GM23248 (cell line): Measurements from ENCODE around the gene CXADR. TPM values are rescaled to one million over a fixed set of nuclear protein-coding genes. Genes with fewer than 3 reads are reported as not detected.

Source experiments
- DNase-seq: peaks from one replicate; pipeline ENCODE4 v3.0.0-alpha.2; 2015
- H2AFZ ChIP-seq: fragments of 200-600 bp; sonication (generic); 2 replicates; pipeline ENCODE4 v1.6.1; 2016; ENCODE audit warnings: antibody characterized with exemption
- H3F3A ChIP-seq: fragments of 200-600 bp; sonication (generic); 2 replicates; pipeline ENCODE4 v1.6.1; 2016; ENCODE audit warnings: mild to moderate bottlenecking, antibody characterized with exemption, mixed run types; ENCODE audit not compliant: insufficient read depth
- H3K27ac ChIP-seq: fragments of 200-600 bp; sonication (generic); 2 replicates; pipeline ENCODE4 v1.5.1; 2016; ENCODE audit warnings: mild to moderate bottlenecking
- H3K27me3 ChIP-seq: fragments of 200-600 bp; sonication (generic); replicated peaks from 2 replicates; pipeline ENCODE4 v1.6.1; 2016; ENCODE audit warnings: mild to moderate bottlenecking; ENCODE audit not compliant: insufficient read depth
- H3K36me3 ChIP-seq: fragments of 200-600 bp; sonication (generic); 2 replicates; pipeline ENCODE4 v1.6.1; 2016; ENCODE audit warnings: low read depth, mild to moderate bottlenecking
- H3K4me1 ChIP-seq: fragments of 200-600 bp; sonication (generic); 2 replicates; pipeline ENCODE4 v1.6.1; 2016; ENCODE audit warnings: mild to moderate bottlenecking; ENCODE audit not compliant: insufficient read depth
- H3K4me2 ChIP-seq: fragments of 200-600 bp; sonication (generic); one replicate; pipeline ENCODE4 v1.6.1; 2016; ENCODE audit warnings: mild to moderate bottlenecking; ENCODE audit not compliant: unreplicated experiment
- H3K4me3 ChIP-seq: fragments of 200-600 bp; sonication (generic); 2 replicates; pipeline ENCODE4 v1.5.1; 2016; ENCODE audit warnings: mild to moderate bottlenecking
- H3K79me2 ChIP-seq: fragments of 200-600 bp; sonication (generic); 2 replicates; pipeline ENCODE4 v1.6.1; 2016; ENCODE audit warnings: mild to moderate bottlenecking; ENCODE audit not compliant: insufficient read depth
- H3K9ac ChIP-seq: fragments of 200-600 bp; sonication (generic); 2 replicates; pipeline ENCODE4 v1.6.1; 2016; ENCODE audit warnings: mild to moderate bottlenecking
- H3K9me2 ChIP-seq: fragments of 200-600 bp; sonication (generic); 2 replicates; pipeline ENCODE4 v1.6.1; 2016; ENCODE audit warnings: mixed run types, mild to moderate bottlenecking, moderate library complexity; ENCODE audit not compliant: insufficient read depth
- H3K9me3 ChIP-seq: fragments of 200-600 bp; sonication (generic); one replicate; pipeline ENCODE4 v1.6.1; 2017; ENCODE audit warnings: low read depth
- H4K20me1 ChIP-seq: fragments of 200-600 bp; sonication (generic); 2 replicates; pipeline ENCODE4 v1.6.0; 2016; ENCODE audit not compliant: insufficient read depth
- EZH2 ChIP-seq: fragments of 200-600 bp; sonication (generic); IDR thresholded peaks from 2 replicates; pipeline ENCODE4 v1.6.1; 2018; ENCODE audit warnings: antibody characterized with exemption, mild to moderate bottlenecking; ENCODE audit not compliant: insufficient read depth, poor library complexity, severe bottlenecking
- EZH2phosphoT487 ChIP-seq: fragments of 200-600 bp; sonication (generic); IDR thresholded peaks from 2 replicates; pipeline ENCODE4 v1.6.1; 2018; ENCODE audit warnings: antibody characterized with exemption, moderate library complexity, mild to moderate bottlenecking, low read depth; ENCODE audit not compliant: insufficient read depth
- WGBS, 2 experiments: methylation state at CpG; one replicate each; pipeline ENCODE4 v1.1.6; 2015 to 2017; ENCODE audit warnings: low lambda C conversion rate in 2 of 2, low coverage in 1 of 2; ENCODE audit errors: missing lambda C conversion rate in 2 of 2; 5-methylcytosine and 5-hydroxymethylcytosine counted together
- in situ Hi-C: fragments of 300-500 bp; cut with MboI; formaldehyde crosslinking; loops from 2 replicates; pipeline ENCODE4 v1.15.0; 2020
- polyA plus RNA-seq: library from polyadenylated mRNA; unstranded; fragments of >200 nt; fragmentation: Nextera tagmentation; extraction: Ambion mirVana; gene quantifications from 2 replicates; pipeline ENCODE4 v1.2.1, GENCODE V29; 2016
- total RNA-seq: library from RNA; depleted of rRNA; stranded (reverse); fragments of >200 nt; shearing (Covaris generic); gene quantifications from 2 replicates; pipeline ENCODE4 v1.2.3, GENCODE V29; 2014

CXADR gene
- total and polyA plus RNA-seq, 2 experiments from 2014 or later, result 0.23 TPM; not detected in 1

- H4K20me1 ChIP-seq, result no peaks in the 10 kb centered on the region
- H3K27me3 ChIP-seq, result no peaks in the 10 kb centered on the region
- H3K4me1 ChIP-seq, result no peaks in the 10 kb centered on the region
- no peak overlapping the region for H3K27ac ChIP-seq
- no peaks in the 10 kb centered on the region for H3K36me3 ChIP-seq
- H2AFZ ChIP-seq, result no peak overlapping the region
- H3K4me3 ChIP-seq, result no peak overlapping the region
- no peak overlapping the region for H3K4me2 ChIP-seq
- H3K9me3 ChIP-seq, result no peaks in the 10 kb centered on the region
- 45 to 49% methylated on average over 6 of the region's 6 CpGs for WGBS, 2 experiments
- in situ Hi-C loops, result no loop called here
- H3K79me2 ChIP-seq, result no peaks in the 10 kb centered on the region
- no peaks in the 10 kb centered on the region for H3K9me2 ChIP-seq
- no peak for TF ChIP-seq EZH2
- no peak for TF ChIP-seq EZH2phosphoT487
- no peaks in the 10 kb centered on the region for H3F3A ChIP-seq
- H3K9ac ChIP-seq, result no peak overlapping the region
- peak; percentile 11 for DNase-seq
These were observed 42.0 kb downstream of the CXADR start for GRCh38 chr21:17554679-17555465.

GRCh38 chr21:17560377-17561025 is 47.7 kb downstream of the CXADR start:
- no peak for DNase-seq
- H3F3A ChIP-seq, result no peaks in the 10 kb centered on the region
- H3K4me1 ChIP-seq, result no peaks in the 10 kb centered on the region
- no peak overlapping the region for H3K27ac ChIP-seq
- no peaks in the 10 kb centered on the region for H3K9me2 ChIP-seq
- no peaks in the 10 kb centered on the region for H3K9me3 ChIP-seq
- no peak overlapping the region for H3K9ac ChIP-seq
- TF ChIP-seq EZH2 (no peak), EZH2phosphoT487 (no peak)
- H4K20me1 ChIP-seq, result no peaks in the 10 kb centered on the region
- in situ Hi-C loops, result no loop called here
- no peak overlapping the region for H2AFZ ChIP-seq
- no peaks in the 10 kb centered on the region for H3K36me3 ChIP-seq
- no peaks in the 10 kb centered on the region for H3K79me2 ChIP-seq
- H3K27me3 ChIP-seq, result peaks cover 11% of the 10 kb centered on the region; the same call in 1 of the 2 replicates
- 58 to 77% methylated on average over 5 of the region's 5 CpGs for WGBS, 2 experiments
- no peak overlapping the region for H3K4me2 ChIP-seq
- no peak overlapping the region for H3K4me3 ChIP-seq

- Histone ChIP-seq H3F3A (no peaks in the 10 kb centered on the region), H3K9me3 (no peaks in the 10 kb centered on the region), H4K20me1 (no peaks in the 10 kb centered on the region), H3K4me3 (no peak overlapping the region), H3K9ac (no peak overlapping the region), H3K9me2 (no peaks in the 10 kb centered on the region), H2AFZ (no peak overlapping the region), H3K4me2 (no peak overlapping the region), H3K36me3 (no peaks in the 10 kb centered on the region), H3K4me1 (no peaks in the 10 kb centered on the region), H3K27me3 (peaks cover 7% of the 10 kb centered on the region), H3K79me2 (no peaks in the 10 kb centered on the region), H3K27ac (no peak overlapping the region)
- no peak for DNase-seq
- 53 to 55% methylated on average over 9 of the region's 9 CpGs for WGBS, 2 experiments
- no peak for TF ChIP-seq EZH2
- no peak for TF ChIP-seq EZH2phosphoT487
- in situ Hi-C loops, result no loop called here
These were observed 57.9 kb downstream of the CXADR start for GRCh38 chr21:17570786-17571185.

- in situ Hi-C loops, result no loop called here
These were observed 59.6 kb downstream of the CXADR start for GRCh38 chr21:17572431-17572830.

More at GRCh38 chr21:17572431-17572830, 59.6 kb downstream of the CXADR start:
- Histone ChIP-seq H4K20me1 (no peaks in the 10 kb centered on the region), H3K4me3 (no peak overlapping the region), H3K27ac (no peak overlapping the region), H3K9me3 (no peaks in the 10 kb centered on the region), H3K9ac (no peak overlapping the region), H3F3A (no peaks in the 10 kb centered on the region), H3K4me2 (no peak overlapping the region), H3K27me3 (peaks cover 11% of the 10 kb centered on the region), H3K4me1 (no peaks in the 10 kb centered on the region), H2AFZ (no peak overlapping the region), H3K9me2 (no peaks in the 10 kb centered on the region), H3K79me2 (no peaks in the 10 kb centered on the region), H3K36me3 (no peaks in the 10 kb centered on the region)
- no peak for DNase-seq
- TF ChIP-seq EZH2, result no peak
- no peak for TF ChIP-seq EZH2phosphoT487
- WGBS, 2 experiments, result 64 to 71% methylated on average over 6 of the region's 6 CpGs
